Measurements from ENCODE around the gene SDHA.
A peak's percentile ranks its signal among the peaks of the same experiment; 100 is the strongest.
"Not testable (repeated sequence)": the region's sequence is repeated elsewhere in the genome, so short reads cannot be mapped to it uniquely, and the experiment has no call there.

Gene SDHA

DNA sequence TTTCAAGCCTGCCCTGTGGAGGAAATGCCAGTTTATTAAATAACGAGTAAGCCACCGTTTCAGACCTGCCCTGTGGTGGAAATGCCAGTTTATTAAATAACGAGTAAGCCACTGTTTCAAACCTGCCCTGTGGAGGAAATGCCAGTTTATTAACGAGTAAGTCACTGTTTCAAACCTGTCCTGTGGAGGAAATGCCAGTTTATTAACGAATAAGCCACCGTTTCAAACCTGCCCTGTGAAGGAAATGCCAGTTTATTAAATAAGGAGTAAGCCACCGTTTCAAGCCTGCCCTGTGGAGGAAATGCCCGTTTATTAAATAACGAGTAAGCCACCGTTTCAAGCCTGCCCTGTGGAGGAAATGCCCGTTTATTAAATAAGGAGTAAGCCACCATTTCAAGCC lies 33.9 kb downstream of the SDHA start:
- DNase-seq (ENCODE audit: low spot score); FAIRE-seq: not testable (repeated sequence)

DNA sequence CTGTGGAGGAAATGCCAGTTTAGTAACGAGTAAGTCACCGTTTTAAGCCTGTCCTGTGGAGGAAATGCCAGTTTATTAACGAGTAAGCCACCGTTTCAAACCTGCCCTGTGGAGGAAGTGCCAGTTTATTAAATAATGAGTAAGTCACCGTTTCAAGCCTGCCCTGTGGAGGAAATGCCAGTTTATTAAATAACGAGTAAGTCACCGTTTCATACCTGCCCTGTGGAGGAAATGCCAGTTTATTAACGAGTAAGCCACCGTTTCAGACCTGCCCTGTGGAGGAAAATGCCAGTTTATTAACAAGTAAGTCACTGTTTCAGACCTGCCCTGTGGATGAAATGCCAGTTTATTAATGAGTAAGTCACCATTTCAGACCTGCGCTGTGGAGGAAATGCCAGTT lies 34.4 kb downstream of the SDHA start:
- no peak for DNase-seq (ENCODE audit: low spot score)
- no peak for FAIRE-seq

DNA sequence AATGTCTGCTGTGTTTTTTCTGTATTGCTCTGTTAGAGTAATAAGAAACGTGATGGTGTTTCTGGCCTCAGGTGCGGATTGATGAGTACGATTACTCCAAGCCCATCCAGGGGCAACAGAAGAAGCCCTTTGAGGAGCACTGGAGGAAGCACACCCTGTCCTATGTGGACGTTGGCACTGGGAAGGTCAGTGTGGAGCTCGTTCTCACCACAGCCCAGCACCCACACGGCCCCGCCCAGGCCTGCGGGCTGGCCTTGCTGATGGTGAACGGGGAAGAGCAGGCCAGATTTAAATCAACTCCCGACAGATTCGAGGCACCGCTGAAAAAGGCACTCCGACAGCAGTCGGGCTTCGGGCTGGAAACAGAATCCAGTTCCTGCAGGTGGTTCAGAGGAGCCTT lies 36.2 kb downstream of the SDHA start:
- DNase-seq (ENCODE audit: low spot score); FAIRE-seq: not testable (repeated sequence)

DNA sequence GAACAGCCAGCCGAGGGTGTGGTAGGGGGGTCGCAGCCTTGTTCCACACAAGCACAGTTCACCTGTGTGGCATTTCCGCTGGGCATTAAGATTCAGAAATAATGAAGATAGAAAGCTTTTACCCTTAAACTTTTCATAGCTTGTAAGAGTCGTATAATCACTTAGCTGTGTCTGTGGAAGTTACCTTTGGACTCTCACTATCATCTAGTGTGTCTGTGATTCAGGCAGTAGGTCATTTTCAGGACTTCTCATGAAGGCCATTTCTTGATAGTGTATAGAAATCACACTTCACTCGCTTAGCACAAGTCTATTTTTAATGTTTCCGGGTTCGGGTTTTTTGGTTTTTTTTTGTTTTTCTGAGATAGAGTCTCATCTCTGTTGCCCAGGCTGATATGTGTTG lies 37.0 kb downstream of the SDHA start:
- not testable (repeated sequence) for DNase-seq (ENCODE audit: low spot score); FAIRE-seq

DNA sequence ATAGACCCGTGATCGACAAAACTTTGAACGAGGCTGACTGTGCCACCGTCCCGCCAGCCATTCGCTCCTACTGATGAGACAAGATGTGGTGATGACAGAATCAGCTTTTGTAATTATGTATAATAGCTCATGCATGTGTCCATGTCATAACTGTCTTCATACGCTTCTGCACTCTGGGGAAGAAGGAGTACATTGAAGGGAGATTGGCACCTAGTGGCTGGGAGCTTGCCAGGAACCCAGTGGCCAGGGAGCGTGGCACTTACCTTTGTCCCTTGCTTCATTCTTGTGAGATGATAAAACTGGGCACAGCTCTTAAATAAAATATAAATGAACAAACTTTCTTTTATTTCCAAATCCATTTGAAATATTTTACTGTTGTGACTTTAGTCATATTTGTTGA lies 38.2 kb downstream of the SDHA start:
- not testable (repeated sequence) for FAIRE-seq; DNase-seq (ENCODE audit: low spot score)

DNA sequence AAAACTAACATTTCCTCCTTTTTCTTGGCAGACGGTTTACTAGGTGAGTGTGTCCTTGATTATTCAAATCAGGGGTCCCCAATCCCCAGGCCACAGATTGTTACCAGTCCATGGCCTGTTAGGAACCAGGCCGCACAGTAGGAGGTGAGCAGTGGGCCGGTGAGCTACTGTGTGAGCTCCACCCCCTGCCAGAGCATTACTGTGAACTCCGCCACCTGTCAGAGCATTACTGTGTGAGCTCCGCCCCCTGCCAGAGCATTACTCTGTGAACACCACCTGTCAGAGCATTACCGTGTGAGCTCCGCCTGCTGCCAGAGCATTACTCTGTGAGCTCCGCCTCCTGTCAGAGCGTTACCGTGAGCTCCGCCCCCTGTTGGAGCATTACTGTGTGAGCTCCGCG lies 39.0 kb downstream of the SDHA start:
- DNase-seq (ENCODE audit: low spot score) (no peak), FAIRE-seq (no peak)

DNA sequence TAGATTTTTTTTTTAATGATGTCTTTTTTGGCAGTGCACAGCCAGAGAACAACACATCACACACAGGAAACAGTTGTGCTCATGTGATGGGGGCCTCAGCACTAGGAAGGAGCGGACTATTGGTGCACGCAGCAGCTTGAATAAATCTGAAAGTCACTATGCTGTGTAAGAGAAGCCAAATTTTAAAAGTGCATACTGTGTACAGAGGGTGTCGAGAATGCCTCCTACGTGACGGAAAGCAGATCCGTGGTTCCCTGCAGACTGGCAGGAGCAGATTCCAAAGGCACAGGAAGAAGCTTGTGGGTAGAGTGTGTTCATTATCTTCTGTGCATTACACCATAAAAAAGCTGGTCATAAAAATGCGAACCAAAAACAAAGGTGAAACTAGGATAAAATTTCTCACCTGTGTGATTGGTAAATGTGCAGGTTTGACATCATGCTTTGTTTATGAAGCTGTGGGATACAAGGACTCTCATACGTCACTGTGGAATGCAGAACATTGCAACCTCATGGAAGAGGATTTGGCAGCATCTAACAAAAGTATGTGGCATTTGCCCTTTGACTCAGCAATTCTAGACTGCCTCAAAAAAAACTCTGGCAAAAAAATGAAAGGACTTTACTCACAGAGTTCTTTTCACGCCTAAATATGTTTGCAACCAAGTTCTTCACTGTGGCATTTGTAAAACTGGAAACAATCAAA lies 45.3 kb downstream of the SDHA start:
- DNase-seq (ENCODE audit: low spot score) = peak; percentile 17
- not testable (repeated sequence) for FAIRE-seq

DNA sequence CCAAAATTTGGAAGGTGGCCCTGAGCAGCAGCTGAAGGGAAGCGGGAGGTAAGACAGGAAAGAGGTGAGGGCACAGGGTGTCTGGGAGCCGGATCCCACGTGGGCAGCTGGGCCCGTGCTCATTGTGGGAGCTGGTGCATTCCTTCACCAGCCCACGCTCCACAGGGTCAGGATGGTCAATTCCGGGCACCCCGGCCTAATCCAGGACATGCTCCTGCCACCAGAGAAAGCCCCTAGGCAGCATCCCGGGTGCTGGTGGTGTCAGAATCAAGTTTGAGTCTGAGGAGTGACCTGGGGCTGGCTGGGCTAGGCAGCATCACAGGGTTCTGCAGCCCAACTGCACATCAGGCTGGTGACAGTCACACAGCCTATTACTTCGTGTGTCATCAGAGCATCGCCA lies 46.2 kb downstream of the SDHA start:
- DNase-seq (ENCODE audit: low spot score) (no peak), FAIRE-seq (no peak)

DNA sequence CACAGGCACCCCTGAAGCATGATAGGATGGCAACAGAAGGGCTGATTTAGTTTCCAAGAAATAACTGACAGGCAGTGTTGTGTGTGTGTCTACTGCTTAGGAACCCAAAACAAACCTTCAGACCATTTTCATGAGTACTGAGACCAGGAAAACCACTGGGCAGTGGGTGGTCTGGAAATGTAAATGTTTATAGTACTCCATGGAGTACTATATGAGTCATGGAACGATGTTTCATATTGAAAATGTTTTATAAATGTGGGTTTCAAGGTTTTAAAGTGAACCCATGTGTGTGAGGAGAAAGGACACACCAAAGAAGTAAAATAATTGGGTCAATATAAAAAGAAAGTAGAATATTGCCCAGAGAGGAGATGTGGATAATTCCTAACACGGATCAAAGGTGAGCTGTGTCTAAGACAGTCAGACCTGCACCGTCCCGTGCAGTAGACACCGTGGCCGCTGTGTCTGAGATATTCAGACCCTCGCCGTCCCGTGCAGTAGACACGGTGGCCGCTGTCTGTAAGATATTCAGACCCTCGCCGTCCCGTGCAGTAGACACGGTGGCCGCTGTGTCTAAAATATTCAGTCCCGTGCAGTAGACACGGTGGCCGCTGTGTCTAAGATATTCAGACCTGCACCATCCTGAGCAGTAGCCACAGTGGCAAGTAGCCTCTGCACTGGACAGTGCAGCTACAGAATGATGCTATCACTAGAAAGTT lies 48.3 kb downstream of the SDHA start:
- not testable (repeated sequence) for FAIRE-seq; DNase-seq (ENCODE audit: low spot score)

DNA sequence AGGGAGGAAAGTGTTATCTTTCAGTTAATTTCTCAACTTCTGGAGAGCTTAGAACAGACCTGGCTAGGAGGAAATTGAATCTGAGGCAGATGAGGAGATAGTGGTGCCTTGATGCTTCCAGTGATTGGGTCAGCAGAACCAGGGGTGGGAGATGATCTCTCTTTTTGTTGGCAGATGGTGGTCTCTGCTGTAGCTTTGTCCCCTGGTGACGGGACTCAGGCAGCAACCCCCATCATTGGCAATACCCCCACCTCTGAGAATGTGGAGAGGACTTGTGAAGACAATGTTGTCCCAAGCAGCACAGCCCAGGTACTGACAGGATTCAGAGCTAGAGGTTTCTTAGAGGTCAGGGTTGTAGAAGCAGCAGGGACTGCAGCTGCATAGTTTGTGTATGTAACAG lies 49.6 kb downstream of the SDHA start:
- DNase-seq (ENCODE audit: low spot score) (no peak), FAIRE-seq (no peak)

DNA sequence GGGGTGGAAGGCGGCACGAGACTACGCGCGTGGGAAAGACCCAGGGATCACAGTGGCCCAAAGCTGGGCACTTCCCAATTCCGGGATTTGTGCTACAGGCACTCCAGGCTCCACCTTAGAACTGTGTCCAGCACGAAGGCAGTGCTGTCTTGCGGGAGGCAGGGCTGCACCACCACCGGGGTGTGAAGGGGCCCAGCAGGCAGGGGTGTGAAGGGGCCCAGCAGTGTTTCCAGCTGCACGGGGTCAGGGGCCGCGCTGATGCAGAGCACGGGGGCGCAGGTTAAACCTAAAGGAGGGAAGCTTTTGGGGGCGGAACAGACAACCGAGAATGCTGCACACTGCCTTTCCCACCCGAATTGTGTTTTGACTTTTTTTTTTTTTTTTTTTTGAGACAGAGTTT lies 52.2 kb downstream of the SDHA start:
- FAIRE-seq = no peak
- DNase-seq (ENCODE audit: low spot score) = no peak

DNA sequence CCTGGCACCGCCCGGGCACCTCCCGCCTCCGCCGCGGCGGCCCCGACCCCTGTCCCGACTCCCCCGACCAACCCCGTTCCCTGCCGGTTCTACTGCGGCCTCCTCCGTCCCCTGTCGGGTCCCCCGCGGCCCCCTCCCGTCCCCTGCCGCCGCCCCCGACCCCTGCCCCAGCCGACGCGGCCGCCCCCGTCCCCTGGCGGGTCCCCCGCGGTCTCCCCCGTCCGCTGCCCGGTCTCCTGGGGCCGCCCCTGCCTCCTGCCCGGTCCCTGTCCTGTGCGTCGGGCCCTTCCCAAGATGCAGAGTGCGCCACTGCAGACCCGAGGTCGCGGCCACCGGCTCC lies 53.7 kb downstream of the SDHA start:
- FAIRE-seq = not testable (repeated sequence)

DNA sequence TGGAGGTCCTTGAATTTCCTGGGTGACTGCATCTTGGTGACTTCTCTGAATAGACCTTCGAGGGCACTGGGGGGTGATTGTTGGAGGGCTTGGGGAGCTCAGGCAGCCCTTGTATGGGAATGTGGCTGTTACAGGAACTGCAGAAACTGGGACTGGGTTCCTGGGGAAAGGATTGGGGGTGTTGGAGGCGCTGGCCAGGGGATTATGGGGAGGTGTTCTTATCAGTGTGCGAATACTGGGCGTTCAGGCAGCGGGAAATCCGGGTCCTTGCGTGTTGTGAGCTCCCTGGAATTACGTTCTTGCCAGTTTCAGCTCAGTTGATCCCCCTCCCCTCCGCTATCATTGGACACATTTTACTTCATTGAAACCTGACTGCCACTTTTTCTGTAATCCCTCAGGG lies 55.0 kb downstream of the SDHA start:
- DNase-seq (ENCODE audit: low spot score); FAIRE-seq: not testable (repeated sequence)

More for the DNA sequence above, 53.7 kb downstream of the SDHA start:
- not testable (repeated sequence) for DNase-seq (ENCODE audit: low spot score)

DNA sequence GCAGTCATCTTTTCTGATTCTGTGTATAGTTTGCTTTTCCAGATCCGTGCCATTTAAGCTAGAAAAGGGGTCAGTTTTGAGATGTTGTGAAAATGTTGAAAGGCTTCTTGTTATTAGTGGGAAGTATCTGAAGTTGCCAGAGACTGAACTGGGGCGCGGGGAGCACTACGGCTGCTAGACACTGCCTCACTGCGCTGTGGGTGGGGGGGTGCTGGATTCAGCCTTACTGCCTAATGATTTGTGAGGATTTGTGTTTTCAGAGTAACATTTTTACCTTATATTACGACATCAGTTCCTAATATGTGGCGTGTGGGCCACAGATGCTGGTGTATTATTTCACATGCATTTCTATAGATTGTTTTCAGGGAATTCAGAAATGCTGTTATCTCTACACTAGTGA lies 55.4 kb downstream of the SDHA start:
- FAIRE-seq; DNase-seq (ENCODE audit: low spot score): not testable (repeated sequence)

DNA sequence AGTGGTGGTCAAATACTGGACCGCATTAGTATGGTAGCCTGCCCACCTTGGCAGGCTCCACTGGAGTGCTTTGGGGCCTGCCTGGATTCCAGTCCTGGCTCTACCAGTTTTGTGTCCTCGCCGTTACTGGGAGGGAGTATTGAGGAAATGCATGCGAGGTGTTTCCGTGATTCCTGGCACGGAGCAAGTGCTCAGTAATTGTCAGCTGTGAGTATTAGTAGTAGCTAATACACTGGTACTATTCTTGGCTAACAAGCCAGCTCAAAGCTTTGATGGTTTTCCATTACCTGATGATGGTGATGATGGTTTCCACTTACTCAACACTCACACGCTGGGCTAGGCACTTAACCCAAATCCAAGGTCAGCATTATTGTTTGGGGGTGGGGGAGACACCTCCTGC lies 56.2 kb downstream of the SDHA start:
- not testable (repeated sequence) for DNase-seq (ENCODE audit: low spot score); FAIRE-seq

DNA sequence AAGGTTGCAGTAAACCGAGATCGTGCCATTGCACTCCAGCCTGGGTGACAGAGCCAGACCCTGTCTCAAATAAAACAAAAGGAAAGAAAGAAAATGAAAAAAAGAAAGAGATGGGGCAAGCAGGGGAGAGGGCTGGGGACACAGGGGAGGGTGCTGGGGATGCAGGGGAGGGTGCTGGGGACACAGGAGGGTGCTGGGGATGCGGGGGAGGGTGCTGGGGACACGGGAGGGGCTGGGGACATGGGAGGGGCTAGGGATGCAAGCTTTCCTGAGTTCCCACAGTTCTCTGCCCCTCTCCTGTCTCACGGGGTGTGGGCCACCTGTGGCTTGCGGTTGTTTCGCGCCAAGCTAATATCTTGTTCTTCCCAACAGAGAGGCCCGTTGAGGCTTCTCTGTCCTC lies 60.5 kb downstream of the SDHA start:
- DNase-seq (ENCODE audit: low spot score) (no peak), FAIRE-seq (no peak)

DNA sequence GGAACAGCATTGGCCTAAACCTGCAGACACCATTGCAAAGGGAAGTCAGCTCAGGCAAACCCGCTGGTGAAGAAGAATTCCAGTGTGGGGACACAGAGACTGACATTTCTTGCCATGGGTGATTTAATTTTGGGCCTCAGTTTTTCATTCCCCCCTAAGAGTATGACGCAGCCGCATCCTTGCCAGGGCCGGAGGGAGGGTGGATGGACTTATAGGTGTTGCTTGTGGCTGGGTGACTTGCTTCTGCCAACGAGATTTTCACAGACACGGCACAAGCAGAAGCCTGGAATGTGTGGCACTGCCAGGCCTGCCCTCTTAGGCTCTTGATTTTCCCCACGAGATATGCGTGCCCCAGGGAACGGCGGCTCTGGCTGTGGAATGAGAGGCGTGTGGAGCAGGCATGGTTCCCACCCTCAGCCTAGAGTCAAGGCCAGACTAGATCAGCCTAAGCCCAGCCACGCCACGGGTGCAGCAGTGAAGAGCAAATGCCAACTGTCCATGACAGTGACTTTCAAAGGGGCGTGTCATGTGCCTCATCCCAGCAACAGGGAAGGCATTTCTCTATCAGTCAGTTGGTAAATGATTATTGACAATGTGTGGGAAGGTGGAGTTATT lies 61.0 kb downstream of the SDHA start:
- FAIRE-seq; DNase-seq (ENCODE audit: low spot score): not testable (repeated sequence)

DNA sequence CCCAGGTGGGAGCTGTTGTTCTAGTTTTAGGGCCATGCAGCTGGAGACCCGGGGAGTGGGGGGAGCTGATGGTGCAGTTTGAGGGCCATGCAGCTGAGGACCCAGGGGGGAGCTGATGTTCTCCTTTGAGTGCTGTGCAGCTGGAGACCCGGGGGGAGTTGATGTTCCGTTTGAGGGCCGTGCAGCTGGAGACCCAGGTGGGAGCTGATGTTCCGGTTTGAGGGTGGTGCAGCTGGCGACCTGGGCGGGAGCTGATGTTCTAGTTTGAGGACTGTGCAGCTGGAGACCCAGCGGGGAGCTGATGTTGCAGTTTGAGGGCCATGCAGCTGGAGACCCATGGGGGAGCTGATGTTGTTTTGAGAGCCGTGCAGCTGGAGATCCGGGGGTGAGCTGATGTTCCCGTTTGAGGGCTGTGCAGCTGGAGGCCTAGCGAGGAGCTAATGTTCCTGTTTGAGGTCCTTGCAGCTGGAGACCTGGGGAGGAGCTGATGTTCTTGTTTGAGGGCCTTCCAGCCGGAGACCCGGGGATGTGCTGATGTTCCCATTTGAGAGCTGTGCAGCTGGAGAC lies 68.0 kb downstream of the SDHA start:
- no peak for FAIRE-seq
- no peak for DNase-seq (ENCODE audit: low spot score)

DNA sequence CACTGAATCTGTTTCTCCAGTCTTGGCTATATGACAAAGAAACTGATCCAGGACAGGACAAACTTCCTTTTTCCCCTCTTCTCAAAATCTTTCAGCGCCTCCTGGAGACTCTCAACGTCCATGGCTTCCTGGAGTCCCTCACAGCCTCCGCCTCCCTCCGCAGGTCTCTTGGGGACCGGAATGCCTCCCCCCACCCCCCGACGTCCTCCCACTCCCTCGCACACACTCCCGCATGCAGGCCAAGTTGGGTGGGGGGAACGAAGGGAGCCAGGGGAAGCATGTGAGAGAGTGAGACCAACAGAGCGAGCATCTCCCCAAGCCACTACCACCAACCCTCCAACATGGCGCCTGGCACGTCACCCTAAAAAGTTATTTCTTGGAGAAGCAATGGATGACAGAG lies 72.1 kb downstream of the SDHA start:
- FAIRE-seq; DNase-seq (ENCODE audit: low spot score): not testable (repeated sequence)

DNA sequence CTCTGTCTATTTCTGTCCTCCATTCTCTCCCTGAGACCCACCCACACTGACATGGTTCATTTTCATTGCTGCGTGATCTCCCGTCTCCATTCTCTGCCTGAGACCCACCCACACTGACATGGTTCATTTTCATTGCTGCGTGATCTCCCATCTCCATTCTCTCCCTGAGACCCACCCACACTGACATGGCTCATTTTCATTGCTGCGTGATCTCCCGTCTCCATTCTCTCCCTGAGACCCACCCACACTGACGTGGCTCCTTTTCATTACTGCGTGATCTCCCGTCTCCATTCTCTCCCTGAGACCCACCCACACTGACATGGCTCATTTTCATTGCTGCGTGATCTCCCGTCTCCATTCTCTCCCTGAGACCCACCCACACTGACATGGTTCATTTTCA lies 73.2 kb downstream of the SDHA start:
- FAIRE-seq; DNase-seq (ENCODE audit: low spot score): not testable (repeated sequence)

DNA sequence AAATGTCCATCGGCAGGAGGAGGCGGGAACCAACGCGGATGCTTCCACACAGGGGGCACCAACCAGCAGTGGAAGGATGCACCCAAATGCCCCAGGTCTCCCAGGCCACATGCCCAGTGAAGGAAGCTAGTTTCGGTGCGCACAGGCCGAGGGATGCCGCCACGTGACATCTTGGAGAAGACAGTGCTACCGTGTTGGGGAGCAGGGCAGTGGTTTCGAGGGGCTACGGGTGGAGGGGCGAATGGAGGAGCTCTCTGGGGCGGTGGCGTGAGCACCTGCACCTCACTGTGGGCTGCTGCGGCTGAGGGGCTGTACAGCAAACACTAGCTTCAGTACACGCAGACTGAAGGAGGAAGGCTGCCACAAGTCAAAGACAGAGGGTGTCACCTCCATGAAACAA lies 76.7 kb downstream of the SDHA start:
- FAIRE-seq = not testable (repeated sequence)

DNA sequence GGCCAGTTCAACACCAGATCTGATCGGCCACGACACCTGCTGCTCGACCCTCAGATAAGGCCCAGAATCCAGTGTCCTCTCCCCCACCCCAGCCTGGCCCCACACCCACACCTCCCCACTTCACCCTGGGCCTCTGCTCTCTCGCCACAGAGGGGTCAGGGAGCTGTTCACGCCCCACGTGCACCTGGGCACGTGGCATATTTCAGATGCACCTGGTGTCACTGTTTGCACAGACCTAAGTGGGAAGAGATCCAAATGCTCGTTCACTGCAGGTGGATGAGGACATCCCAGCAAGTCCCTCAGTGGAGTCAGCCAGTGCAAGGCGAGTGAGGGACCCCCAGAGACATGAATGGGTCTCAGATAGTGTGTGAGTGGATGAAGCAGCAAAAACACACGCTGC lies 78.1 kb downstream of the SDHA start:
- DNase-seq (ENCODE audit: low spot score); FAIRE-seq: not testable (repeated sequence)

More for the DNA sequence above, 76.7 kb downstream of the SDHA start:
- DNase-seq (ENCODE audit: low spot score) = not testable (repeated sequence)

Data from urothelium cell line (cell line).